Stimulated activated CD4-positive, alpha-beta T cell treated with anti-CD3 and anti-CD28 coated beads, Interleukin-1b, Interleukin-23, amount 100 ng/mL, for 1 hour (primary cell): ENCODE results near the gene TRAP1.
"Not testable (repeated sequence)": the region's sequence is repeated elsewhere in the genome, so short reads cannot be mapped to it uniquely, and the experiment has no call there.

Experiments
- DNase-seq, 2 donors: peaks; one replicate each; pipeline ENCODE4 v3.0.0-alpha.2; 2020; ENCODE audit warnings: low read depth in 2 of 2

The TRAP1 gene

GRCh38 chr16:3736116-3736515 is 18.8 kb upstream of the TRAP1 start:
- no peak for DNase-seq

GRCh38 chr16:3735541-3735940 is 18.2 kb upstream of the TRAP1 start:
- DNase-seq: no peak

- DNase-seq: no peak
Observed at GRCh38 chr16:3734758-3735221, 17.5 kb upstream of the TRAP1 start.

GRCh38 chr16:3734084-3734757 is 16.9 kb upstream of the TRAP1 start:
- DNase-seq: no peak

- no peak for DNase-seq
Observed at GRCh38 chr16:3732171-3732570, 14.8 kb upstream of the TRAP1 start.

GRCh38 chr16:3731126-3731935 is 14.0 kb upstream of the TRAP1 start:
- no peak for DNase-seq

GRCh38 chr16:3730161-3731125 is 13.1 kb upstream of the TRAP1 start:
- no peak for DNase-seq

GRCh38 chr16:3729161-3730112 is 12.1 kb upstream of the TRAP1 start:
- DNase-seq: no peak

- DNase-seq: no peak
Observed at GRCh38 chr16:3728424-3729160, 11.3 kb upstream of the TRAP1 start.

GRCh38 chr16:3727806-3728381 is 10.6 kb upstream of the TRAP1 start:
- no peak for DNase-seq

- DNase-seq: no peak
Observed at GRCh38 chr16:3726021-3726687, 8.8 kb upstream of the TRAP1 start.

GRCh38 chr16:3725276-3725675 is 8.0 kb upstream of the TRAP1 start:
- no peak for DNase-seq

GRCh38 chr16:3722508-3722907 is 5.2 kb upstream of the TRAP1 start:
- DNase-seq: no peak

GRCh38 chr16:3720418-3720817 is 3.1 kb upstream of the TRAP1 start:
- DNase-seq: no peak

- no peak for DNase-seq
Observed at GRCh38 chr16:3718628-3719027, 1.3 kb upstream of the TRAP1 start.

- no peak for DNase-seq
Observed at GRCh38 chr16:3718019-3718391, 681 bp upstream of the TRAP1 start.

GRCh38 chr16:3716831-3717234 is 491 bp downstream of the TRAP1 start:
- peak in 1 of 2 donors; percentile 7 for DNase-seq

- no peak for DNase-seq
Observed at GRCh38 chr16:3715430-3715829, 1.9 kb downstream of the TRAP1 start.

- not testable (repeated sequence) for DNase-seq
Observed at GRCh38 chr16:3714378-3714777, 2.9 kb downstream of the TRAP1 start.
